ENCODE measurements around the gene ANKRA2. TPM values are rescaled to one million over a fixed set of nuclear protein-coding genes. Genes with fewer than 3 reads are reported as not detected.

ANKRA2 gene
- total and polyA plus RNA-seq, 8 donors: 6.9 to 20.4 (median 10.3) TPM

- DNase-seq: no peak
- no peak for FAIRE-seq
- H3K4me3 ChIP-seq: no peak overlapping the region
- intact Hi-C loops (cut with DNase I): no loop called here
- no peak overlapping the region for H3K27ac ChIP-seq
- no peaks in the 10 kb centered on the region for H3K9me3 ChIP-seq
- H3K27me3 ChIP-seq: no peaks in the 10 kb centered on the region
- WGBS, 2 donors: 60 to 64% methylated on average over 5 of the region's 5 CpGs
- no peaks in the 10 kb centered on the region for H3K4me1 ChIP-seq
- no peak for ATAC-seq
- no peaks in the 10 kb centered on the region for H3K36me3 ChIP-seq
- TF ChIP-seq CTCF (IDR thresholded peaks at IDR 0.05): no peak
Observed at GRCh38 chr5:73534011-73534644, 31.3 kb downstream of the ANKRA2 start.

GRCh38 chr5:73532195-73532594, 33.2 kb downstream of the ANKRA2 start:
- FAIRE-seq (no peak), DNase-seq (no peak), ATAC-seq (no peak)
- no peak overlapping the region for H3K27ac ChIP-seq
- intact Hi-C loops (cut with DNase I): no loop called here
- TF ChIP-seq CTCF (IDR thresholded peaks at IDR 0.05): no peak
- H3K36me3 ChIP-seq: no peaks in the 10 kb centered on the region
- H3K27me3 ChIP-seq: no peaks in the 10 kb centered on the region
- H3K9me3 ChIP-seq: no peaks in the 10 kb centered on the region
- 57 to 70% methylated on average over 5 of the region's 5 CpGs for WGBS, 2 donors
- no peak overlapping the region for H3K4me3 ChIP-seq
- H3K4me1 ChIP-seq: no peaks in the 10 kb centered on the region

- 35 to 48% methylated on average over 1 of the region's 1 CpG for WGBS, 2 donors
- no peak for TF ChIP-seq CTCF (IDR thresholded peaks at IDR 0.05)
- intact Hi-C loops (cut with DNase I): no loop called here
Observed at GRCh38 chr5:73531356-73531755, 34.1 kb downstream of the ANKRA2 start.

GRCh38 chr5:73529081-73529480, 36.4 kb downstream of the ANKRA2 start:
- Histone ChIP-seq H3K36me3 (no peaks in the 10 kb centered on the region), H3K27me3 (no peaks in the 10 kb centered on the region), H3K4me1 (no peaks in the 10 kb centered on the region), H3K27ac (no peak overlapping the region), H3K9me3 (no peaks in the 10 kb centered on the region), H3K4me3 (no peak overlapping the region)
- 54 to 76% methylated on average over 1 of the region's 1 CpG for WGBS, 2 donors
- DNase-seq: no peak
- no peak for TF ChIP-seq CTCF (IDR thresholded peaks at IDR 0.05)
- FAIRE-seq: no peak
- ATAC-seq: no peak
- intact Hi-C loops (cut with DNase I): no loop called here

More at GRCh38 chr5:73531356-73531755, 34.1 kb downstream of the ANKRA2 start:
- DNase-seq (no peak), FAIRE-seq (no peak), ATAC-seq (no peak)
- no peak overlapping the region for H3K4me3 ChIP-seq
- no peak overlapping the region for H3K27ac ChIP-seq
- H3K36me3 ChIP-seq: no peaks in the 10 kb centered on the region
- no peaks in the 10 kb centered on the region for H3K4me1 ChIP-seq
- H3K27me3 ChIP-seq: no peaks in the 10 kb centered on the region
- H3K9me3 ChIP-seq: no peaks in the 10 kb centered on the region

- WGBS, 2 donors: 76 to 78% methylated on average over 3 of the region's 3 CpGs
- no peak for ATAC-seq
- no peak overlapping the region for H3K27ac ChIP-seq
- no peaks in the 10 kb centered on the region for H3K27me3 ChIP-seq
- TF ChIP-seq CTCF (IDR thresholded peaks at IDR 0.05): no peak
- H3K9me3 ChIP-seq: no peaks in the 10 kb centered on the region
- H3K4me1 ChIP-seq: no peaks in the 10 kb centered on the region
- no peak for FAIRE-seq
- H3K36me3 ChIP-seq: no peaks in the 10 kb centered on the region
- no peak overlapping the region for H3K4me3 ChIP-seq
- DNase-seq: no peak
- intact Hi-C loops (cut with DNase I): no loop called here
Observed at GRCh38 chr5:73528248-73528647, 37.2 kb downstream of the ANKRA2 start.

Measured in pancreas (tissue), 10 donors.